ENCODE measurements around the gene CYP46A1. TPM values are rescaled to one million over a fixed set of nuclear protein-coding genes. Genes with fewer than 3 reads are reported as not detected.

CYP46A1 gene
- total RNA-seq, 4 donors from 2014 or later, result 0.13 to 4.7 (median 0.55) TPM; not detected in 1

- DNase-seq (ENCODE audit: low spot score in 2 of 2), result no peak
- TF ChIP-seq POLR2A (IDR thresholded peaks at IDR 0.05), result no peak
- TF ChIP-seq CTCF (IDR thresholded peaks at IDR 0.05), result no peak
- no peak overlapping the region for H3K4me3 ChIP-seq (ENCODE audit: low read depth, poor library complexity, severe bottlenecking)
- WGBS, 2 donors, result 91 to 94% methylated on average over 25 of the region's 25 CpGs
- intact Hi-C loops (cut with DNase I; ENCODE audit: low total_unique reads), result no loop called here
Observed at GRCh38 chr14:99742509-99743487, 58.7 kb downstream of the CYP46A1 start.

- intact Hi-C loops (cut with DNase I; ENCODE audit: low total_unique reads), result no loop called here
- TF ChIP-seq POLR2A (IDR thresholded peaks at IDR 0.05) (no peak), CTCF (IDR thresholded peaks at IDR 0.05) (no peak)
- DNase-seq (ENCODE audit: low spot score in 2 of 2), result no peak
- WGBS, 2 donors, result 54 to 66% methylated on average over 11 of the region's 11 CpGs
- no peak overlapping the region for H3K4me3 ChIP-seq (ENCODE audit: low read depth, poor library complexity, severe bottlenecking)
Observed at GRCh38 chr14:99744199-99744872, 60.2 kb downstream of the CYP46A1 start.

- no peak for DNase-seq (ENCODE audit: low spot score in 2 of 2)
- intact Hi-C loops (cut with DNase I; ENCODE audit: low total_unique reads), result no loop called here
- WGBS, 2 donors, result 61% methylated on average over 7 of the region's 7 CpGs
- no peak for TF ChIP-seq POLR2A (IDR thresholded peaks at IDR 0.05)
- no peak for TF ChIP-seq CTCF (IDR thresholded peaks at IDR 0.05)
- no peak overlapping the region for H3K4me3 ChIP-seq (ENCODE audit: low read depth, poor library complexity, severe bottlenecking)
Observed at GRCh38 chr14:99744873-99745224, 60.8 kb downstream of the CYP46A1 start.

GRCh38 chr14:99745307-99745951, 61.3 kb downstream of the CYP46A1 start:
- intact Hi-C loops (cut with DNase I; ENCODE audit: low total_unique reads), result no loop called here
- 55 to 59% methylated on average over 10 of the region's 10 CpGs for WGBS, 2 donors
- H3K4me3 ChIP-seq (ENCODE audit: low read depth, poor library complexity, severe bottlenecking), result no peak overlapping the region
- TF ChIP-seq POLR2A (IDR thresholded peaks at IDR 0.05) (no peak), CTCF (IDR thresholded peaks at IDR 0.05) (no peak)
- no peak for DNase-seq (ENCODE audit: low spot score in 2 of 2)

- no peak for TF ChIP-seq POLR2A (IDR thresholded peaks at IDR 0.05)
- TF ChIP-seq CTCF (IDR thresholded peaks at IDR 0.05), result no peak
- WGBS, 2 donors, result 64 to 82% methylated on average over 7 of the region's 7 CpGs
- intact Hi-C loops (cut with DNase I; ENCODE audit: low total_unique reads), result no loop called here
- DNase-seq (ENCODE audit: low spot score in 2 of 2), result no peak
- H3K4me3 ChIP-seq (ENCODE audit: low read depth, poor library complexity, severe bottlenecking), result no peak overlapping the region
Observed at GRCh38 chr14:99747167-99747566, 63.1 kb downstream of the CYP46A1 start.
